Myocyte (in vitro differentiated cells): ENCODE measurements around the gene FMNL2. TPM values are rescaled to one million over a fixed set of nuclear protein-coding genes. Genes with fewer than 3 reads are reported as not detected.
A peak's percentile ranks its signal among the peaks of the same experiment; 100 is the strongest.

Experiments used
- DNase-seq: peaks from one replicate; pipeline ENCODE4 v3.0.0-alpha.2; 2012; ENCODE audit warnings: low read depth
- total RNA-seq: library from RNA; depleted of rRNA; stranded (reverse); fragments of >200 nt; gene quantifications from 2 replicates; pipeline ENCODE4 v1.2.3, GENCODE V29; 2014

FMNL2 gene
- total RNA-seq, 1 donor from 2014 or later: 7.0 TPM

DNA sequence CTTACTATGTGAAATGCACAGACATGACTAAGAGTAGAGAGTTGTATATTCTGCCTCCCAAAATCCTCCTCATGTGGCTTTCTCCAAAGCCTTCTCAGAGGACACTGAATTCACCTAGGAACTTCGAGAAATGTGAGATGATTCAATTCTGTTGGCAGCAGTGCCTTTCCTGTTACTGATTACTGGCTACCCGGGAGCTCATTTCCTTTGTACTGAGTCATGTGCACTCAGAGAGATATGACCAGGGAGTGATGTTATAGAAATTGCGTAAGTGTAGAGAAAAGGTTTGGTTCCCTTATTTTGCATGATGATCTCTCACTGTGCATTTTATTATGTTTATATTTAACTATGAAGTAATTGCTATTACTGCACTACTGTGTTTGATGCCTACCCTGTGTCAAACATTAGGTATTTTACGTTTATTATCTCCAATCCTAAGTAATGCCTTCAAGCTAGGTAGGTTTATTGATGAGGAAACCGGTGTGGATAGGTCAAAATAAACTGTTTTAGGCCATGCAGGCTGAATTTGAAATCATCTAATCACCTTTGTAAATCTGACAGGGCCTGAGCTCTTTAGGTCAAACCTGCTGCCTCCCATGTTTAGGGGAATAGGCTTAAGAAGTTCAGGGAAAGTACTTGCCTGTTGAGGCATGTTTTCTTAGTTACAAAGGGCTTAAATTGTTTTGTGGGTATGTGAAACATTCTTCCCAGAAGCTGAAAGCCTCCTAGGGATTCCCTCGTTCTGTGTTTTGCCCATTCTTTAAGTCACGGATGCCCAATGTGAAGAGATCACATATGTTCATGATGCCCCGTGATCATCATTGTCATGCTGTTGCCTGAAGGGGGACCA is 86.8 kb downstream of the FMNL2 start:
- peak; percentile 44 for DNase-seq

DNA sequence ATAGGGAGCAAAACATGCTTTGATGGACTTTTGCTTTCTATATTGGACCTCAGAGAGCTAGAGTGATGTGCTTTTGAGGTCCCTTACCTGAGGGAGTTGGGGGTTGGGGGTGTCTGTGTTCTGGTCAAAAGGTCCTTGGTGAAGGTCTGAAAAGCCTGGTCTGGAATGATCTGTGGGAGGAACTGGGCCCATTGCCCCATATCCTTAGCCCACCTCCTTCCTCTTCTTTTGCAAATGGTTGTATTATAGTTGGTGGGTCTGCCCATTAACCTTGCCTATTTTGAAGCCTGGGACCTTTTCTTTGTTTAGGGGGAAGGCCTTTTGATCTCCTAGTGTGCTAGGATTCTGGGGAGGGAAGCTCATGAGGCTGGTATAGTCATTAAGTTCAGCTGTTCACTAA is 88.7 kb downstream of the FMNL2 start:
- DNase-seq: no peak

DNA sequence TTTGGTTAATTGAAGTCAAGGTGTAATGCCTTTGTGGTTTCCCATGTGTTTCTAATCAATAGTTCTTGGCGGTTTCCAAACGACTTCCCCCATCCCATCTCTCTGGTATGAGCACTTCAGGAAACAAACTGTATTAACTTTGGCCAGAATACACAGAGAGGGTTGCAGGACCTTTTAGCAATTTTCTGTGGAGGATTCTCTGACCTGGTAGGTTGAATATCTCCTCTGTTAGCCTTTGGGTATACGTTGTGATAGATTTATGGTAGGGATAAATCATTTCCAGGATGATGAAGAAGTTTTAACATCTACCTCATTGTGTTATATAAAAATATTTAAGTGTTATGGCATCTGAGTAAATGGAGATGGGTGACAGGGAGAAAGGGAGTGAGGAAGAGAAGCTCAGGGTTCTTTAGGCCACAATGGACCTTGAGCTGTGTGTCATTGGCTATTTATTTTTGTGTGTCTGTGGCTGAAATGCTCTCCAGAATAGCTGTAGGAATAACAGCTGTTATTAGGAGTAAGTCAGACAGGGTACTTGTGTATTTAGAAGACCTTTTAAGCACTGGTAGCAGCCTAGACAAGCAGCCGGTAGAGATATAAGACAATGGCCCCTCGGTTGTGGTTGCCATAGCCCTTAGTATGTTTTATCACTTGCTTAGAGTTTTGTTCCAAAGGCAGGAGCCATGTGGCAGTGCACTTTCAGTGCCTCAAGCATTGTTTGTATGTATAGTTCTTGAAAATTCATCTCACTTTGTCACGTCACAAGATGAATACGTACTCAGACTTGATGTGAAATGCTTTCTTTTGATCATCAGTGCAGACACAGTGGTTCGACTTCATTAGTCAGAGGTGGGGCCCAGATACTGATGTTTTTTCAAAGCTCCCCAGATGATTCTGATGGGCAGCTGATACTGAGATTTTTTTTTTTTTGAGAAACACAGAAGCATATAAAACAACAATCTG is 91.1 kb downstream of the FMNL2 start:
- peak; percentile 71 for DNase-seq

DNA sequence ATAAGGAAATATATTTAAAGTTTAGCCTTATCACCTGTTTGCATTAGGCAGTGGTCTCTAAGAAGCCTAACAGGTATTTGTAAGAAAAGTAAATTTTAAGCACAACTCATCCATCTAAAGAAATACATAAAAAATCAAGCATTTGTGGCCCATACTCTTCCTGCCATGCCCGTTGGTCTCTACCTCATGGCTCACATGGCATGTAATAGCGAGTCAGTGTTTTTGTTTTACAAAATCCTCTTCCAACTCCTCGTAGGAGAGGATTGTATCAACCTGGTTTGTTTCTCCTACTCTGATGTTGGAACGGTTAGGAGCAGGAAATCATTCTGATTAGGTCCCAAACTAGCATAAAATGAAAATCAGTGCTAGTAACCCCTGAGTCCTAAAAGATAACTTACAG is 91.8 kb downstream of the FMNL2 start:
- DNase-seq: no peak

DNA sequence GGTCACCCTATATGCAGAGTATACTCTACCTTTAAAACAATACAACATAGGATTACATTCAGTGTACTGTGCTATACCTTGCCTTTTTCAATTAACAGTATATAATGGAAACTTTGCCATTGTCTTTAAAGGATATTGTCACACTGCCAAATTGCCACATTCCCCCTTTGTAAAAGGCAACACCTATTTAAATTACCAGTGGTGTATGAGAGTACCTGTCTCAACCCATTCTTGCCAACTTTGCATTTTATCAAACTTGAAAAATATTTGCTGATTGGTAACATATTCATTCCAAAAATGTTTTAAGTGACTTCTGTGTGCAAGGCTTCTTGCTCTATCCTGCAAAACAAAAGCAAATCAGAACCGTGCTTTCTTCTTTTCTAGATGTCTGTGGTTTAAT is 92.9 kb downstream of the FMNL2 start:
- DNase-seq: no peak

DNA sequence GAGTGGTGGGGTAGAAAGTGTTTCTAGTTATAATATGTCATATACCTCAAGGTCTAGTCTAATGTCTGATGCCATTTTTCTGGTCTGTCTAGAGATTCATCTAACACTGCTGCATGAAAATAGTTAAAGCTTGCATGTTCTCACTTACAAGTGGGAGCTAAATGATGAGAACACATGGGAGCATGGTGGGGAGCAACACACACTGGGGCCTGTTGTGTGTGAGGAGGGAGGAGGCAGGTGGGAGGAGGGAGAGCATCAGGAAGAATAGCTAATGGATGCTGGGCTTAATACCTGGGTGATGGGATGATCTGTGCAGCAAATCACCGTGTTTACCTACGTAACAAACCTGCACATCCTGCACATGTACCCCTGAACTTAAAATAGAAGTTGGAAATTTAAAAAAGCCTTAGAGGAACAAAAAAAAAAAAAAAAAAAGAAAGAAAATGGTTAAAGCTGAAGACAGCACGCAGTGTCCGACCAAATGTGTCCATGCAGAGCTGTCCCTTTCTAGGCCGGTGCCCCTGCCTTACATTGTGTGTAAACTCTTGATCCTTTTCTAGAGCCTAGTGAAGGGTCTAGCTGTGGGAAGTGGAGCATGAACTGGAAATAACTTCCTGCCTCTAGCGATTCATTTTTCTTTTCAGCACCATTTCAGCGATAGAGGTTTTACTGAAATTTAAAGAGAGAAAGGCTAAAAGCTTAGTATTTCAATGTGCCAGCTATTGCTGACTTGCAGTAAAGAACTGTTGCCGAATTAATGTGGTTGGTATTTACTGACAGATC is 94.0 kb downstream of the FMNL2 start:
- DNase-seq: no peak

DNA sequence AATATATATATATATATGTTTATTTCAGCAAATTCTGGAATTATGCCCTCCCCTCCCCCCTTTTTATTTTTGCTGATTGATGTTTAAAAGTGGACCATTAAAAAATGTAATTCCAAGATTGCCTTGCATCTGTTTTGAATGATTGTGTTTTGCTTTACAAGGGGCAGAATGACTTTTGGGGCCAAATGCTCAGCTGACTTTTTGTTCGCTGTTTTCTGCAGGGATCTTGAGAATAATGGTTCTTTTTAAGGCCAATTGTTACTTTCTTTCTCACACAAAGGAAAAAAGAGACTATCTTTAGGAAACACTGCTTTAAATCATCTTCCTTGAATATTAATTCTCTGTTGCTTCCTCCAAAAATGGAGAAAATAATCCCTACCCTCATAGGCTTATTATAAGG is 95.9 kb downstream of the FMNL2 start:
- no peak for DNase-seq

DNA sequence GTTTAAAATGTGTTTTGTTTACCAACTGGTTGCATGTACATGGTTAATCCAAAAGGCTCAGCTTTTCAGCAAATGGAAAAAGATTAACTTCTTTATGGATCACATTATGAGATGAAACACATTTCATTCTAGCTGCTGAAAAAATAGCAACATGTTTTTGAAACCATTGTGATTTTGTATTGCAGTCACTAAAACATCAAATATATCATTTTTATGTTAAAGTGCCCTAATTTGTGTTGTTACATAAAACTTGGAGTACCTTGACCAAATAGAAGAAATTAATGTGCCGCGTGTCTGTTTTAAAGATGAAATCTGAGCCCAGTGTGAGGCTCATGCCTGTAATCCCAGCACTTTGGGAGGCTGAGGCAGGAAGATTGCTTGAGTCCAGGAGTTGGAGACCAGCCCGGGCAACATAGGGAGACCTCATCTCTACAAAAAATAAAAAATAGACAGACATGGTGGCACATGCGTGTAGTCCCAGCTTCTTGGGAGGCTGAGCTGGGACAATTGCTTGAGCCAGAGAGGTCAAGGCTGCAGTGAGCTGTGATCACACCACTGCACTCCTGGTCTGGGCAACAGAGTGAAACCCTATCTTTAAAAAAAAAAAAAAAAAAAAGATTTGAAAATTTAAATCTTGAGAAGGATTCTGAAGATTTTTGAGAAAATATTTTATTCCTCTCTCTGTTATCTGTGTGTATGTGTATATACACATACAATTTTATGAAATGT is 96.6 kb downstream of the FMNL2 start:
- no peak for DNase-seq

DNA sequence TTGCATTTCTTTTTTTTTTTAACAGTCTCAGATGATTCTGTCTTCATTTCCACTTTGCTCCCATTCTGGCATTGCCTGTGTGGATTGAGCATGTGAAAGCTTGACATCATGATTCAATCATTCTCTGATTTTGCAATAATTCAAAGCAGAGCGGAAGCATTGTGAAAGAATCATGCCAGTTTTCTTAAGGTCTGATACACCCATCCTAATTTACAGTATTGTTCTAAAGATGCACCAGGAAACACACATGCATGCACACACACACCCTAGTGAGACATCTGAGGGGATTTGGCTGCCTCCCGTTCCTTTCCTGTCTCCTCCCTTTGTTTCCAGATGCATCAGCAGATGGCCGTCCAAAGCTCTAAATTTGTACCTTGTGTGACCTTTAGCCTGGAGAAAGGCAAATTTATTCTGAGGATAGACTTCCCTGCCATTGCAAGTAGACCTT is 97.3 kb downstream of the FMNL2 start:
- DNase-seq: peak; percentile 57

DNA sequence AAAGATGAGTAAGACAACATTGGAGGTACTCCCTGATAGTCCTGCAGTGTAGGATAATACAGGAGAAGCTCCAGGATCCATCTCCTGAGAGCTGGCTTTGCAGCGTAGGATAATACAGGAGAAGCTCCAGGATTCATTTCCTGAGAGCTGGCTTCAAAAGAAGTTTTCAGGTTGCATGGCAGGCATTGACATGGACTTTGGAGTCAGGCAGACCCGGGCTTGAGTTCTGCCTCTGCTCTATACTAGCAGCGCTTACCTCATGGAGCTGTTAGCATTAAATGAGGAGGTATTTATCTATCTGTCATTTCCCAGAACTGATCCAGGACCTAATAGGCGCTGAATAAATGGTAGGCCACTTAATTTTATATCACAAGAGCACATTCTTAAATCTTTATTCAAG is 97.8 kb downstream of the FMNL2 start:
- no peak for DNase-seq

DNA sequence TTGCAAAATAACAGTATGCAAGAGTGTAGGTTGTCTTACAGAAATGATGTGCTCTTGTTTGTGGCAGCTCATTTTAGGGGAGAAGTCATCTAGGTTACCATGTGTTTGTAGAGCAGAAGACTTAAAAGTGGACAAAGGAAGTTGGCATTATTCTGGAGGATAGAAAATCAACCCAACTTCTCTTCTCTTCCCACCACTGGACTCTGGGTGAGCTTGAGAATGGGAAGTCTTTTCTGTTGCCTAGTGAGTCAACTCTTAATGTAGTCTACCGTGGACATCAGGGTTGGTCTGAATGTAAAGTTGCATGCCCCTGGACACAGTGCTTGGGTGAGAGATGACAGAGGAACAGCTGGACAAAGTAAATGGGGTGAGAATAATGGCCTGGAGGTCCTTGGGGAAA is 98.3 kb downstream of the FMNL2 start:
- DNase-seq: no peak

DNA sequence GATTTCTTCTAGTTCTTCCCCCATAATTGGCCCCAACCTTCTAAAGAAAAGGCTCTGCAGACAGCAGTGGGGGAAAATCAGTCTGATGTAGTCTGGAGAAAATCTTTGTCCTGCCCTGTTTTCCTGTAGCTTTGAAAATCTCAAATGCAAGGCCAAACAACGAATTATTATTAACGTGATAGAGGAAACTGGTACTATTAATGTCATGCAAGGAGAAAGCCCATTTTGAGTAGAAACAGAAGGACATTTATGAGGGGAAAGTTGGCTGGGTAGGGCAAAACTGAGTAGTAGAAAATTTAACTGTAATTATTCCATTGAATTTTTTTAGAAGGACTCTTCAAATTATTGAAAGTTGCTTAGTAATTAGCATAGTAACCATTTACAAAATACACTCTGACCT is 98.8 kb downstream of the FMNL2 start:
- no peak for DNase-seq

DNA sequence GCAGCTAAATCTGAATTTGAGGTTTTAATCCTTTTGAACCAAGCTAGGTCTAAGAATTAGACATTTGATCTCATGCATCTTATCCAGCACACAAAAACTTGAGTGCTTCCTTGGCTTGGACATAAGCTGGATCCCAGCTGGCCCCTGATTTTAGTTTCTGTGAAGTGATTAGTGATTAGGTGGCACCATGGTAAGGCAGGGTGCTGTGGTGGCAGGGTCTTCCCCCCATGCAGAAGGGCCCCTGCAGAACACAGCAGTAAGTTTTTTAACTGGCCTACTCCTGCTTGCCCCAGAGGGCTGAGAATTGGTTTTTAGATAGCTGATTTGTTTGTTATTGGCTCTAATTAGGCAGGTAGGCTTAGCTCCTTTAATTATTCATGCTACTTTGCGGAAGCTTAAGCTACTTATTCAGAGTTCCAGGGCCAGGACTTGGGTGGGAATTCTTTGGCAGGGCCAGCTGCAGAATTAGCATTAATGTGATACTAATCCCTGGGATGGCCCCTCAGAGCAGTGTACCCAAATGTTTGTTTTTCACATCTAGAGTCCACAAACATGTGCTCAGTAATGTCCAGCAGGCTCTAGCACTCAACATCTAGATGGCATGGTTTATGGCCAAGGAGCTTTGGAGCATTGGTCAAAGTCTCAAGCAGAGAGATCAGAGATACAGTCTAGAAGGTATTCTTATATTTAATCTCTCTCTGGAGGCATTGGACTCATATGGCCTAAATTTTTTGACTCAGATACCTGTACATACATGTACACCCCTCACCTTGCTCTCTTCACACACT is 99.6 kb downstream of the FMNL2 start:
- no peak for DNase-seq

DNA sequence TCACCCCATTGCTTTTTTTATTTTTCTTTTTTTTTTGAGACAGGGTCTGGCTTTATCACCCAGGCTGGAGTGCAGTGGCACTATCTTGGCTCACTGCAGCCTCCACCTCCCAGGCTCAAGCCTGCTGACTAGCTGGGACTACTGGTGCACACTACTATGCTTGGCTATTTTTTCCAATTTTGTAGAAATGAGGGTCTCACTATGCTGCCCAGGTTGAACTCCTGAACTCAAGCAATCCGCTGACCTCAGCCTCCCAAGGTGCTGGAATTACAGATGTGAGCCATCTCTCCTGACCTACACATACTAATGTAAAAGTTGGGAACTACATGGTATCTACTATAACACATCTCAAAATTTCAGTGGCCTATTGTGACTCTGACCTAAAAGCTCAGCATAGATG is 101.2 kb downstream of the FMNL2 start:
- no peak for DNase-seq

DNA sequence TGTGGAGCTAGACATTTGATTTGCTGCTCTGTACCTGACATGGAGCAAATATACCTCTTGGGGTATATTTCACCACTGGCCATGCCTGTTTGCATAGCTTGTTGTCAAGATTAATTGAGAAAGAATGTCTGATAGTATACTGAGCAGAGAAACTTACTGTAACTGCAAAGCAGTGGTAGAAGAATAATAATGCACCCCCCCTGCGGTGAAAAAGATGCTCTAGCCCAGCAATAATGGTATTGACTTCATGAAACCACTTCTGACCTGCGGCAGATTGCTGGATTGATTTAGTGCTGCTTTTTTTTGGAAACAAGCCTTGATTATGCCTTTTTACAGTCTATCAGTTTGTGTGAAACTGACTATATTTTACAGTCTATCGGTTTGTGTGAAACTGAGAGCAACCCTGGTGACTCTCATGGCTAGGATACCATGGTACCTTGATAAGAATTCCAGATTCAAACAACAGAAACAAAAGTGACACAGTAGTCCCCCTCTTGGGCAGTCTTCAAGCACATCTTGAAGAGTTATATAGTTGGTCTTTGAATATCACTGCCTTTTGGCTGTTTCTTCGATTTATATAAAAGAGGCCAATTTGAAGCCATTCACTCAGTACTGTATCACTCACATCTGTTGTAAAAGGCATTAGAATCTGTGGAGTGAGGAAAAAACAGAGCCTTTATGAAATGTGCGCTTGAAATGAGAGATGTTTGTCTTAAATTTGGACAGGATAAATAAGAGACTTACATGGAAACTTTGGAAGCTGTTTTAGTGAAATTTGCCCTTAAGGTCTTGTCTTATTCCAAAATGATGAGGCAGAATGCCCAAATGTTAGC is 102.5 kb downstream of the FMNL2 start:
- DNase-seq: no peak

DNA sequence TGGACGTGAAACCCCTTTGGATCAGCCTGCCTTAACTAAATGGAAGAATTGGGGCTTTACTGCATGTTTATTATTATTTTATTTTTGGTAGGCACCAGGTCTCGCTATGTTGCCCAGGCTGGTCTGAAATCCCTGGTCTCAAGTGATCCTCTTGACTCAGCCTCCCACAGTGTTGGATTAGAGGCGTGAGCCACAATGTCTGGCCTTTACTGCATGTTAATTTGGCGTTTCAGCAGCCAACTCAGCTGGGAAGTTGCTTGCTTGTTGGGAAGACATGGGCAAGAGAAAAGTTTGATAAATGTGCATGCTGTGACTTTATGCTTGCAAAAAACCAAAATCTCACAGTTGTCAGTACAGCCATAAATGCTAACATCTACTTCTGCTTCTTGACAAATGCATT is 105.1 kb downstream of the FMNL2 start:
- no peak for DNase-seq

DNA sequence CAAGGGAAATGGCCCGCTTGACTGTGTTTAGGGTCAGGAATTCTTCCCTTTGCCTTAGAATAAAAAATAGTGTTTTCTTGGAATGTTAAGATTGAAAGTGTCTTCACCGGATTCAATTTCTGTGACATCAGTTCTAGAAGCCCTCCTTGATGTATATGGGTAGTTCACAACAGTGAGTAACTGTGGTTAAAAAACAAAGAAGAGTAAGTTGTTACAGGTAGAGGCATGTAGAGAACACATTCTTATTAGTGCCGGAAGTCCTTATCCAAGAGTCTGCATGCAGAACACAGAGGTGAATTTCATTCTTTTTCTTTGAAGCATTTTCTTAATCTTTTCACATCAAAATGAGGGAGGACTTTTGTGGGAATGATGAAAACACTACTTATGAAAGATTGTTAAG is 105.5 kb downstream of the FMNL2 start:
- DNase-seq: no peak

DNA sequence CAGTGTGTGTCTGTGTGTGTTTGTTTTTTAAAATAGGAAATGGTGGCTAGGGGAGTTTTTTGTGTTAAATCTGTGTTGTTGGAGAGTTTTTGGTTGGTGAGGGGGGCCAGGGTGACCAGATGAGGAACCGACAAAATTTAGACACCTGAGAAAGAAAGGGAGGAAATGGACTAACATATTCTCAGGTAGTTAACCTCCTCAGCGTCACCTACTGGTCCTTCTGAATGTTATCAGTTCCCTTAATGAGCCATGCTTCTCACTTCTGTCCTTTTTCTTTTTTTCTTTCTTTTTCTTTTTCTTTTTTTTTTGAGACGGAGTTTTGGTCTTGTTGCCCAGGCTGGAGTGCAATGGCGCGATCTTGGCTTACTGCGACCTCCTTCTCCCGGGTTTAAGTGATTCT is 107.0 kb downstream of the FMNL2 start:
- DNase-seq: no peak

DNA sequence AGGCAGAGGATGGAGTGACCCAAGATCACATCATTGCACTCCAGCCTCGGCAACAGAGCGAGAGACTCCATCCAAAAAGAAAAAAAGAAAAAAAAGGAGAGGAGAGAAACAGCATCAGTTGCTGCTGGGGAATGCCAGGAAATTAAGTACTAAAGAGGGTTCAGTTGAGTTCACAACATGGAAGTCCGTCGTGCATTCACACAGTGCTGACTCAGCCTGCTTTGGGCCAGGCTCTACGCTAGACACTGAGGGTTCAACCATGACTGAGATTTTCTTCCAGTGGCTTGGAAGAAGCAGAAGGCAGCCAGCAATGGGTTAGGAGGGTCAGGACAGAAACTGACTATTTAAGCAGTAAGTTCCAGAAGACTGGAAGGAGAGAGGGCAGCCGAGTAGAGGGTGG is 108.8 kb downstream of the FMNL2 start:
- DNase-seq: no peak
